IPS DF 4.7 (cell line): ENCODE results near the gene HADHB.
"Not testable (repeated sequence)": the region's sequence is repeated elsewhere in the genome, so short reads cannot be mapped to it uniquely, and the experiment has no call there.

ENCODE experiments used
- DNase-seq: peaks from one replicate; pipeline ENCODE4 v3.0.0-alpha.2; 2013; ENCODE audit warnings: low spot score; ENCODE audit errors: extremely low read depth

HADHB gene

GRCh38 chr2:26292646-26293045 is 47.9 kb downstream of the HADHB start:
- DNase-seq = no peak

- no peak for DNase-seq
Measured at GRCh38 chr2:26295511-26295910, 50.8 kb downstream of the HADHB start.

GRCh38 chr2:26297061-26297460 is 52.3 kb downstream of the HADHB start:
- DNase-seq = no peak

- no peak for DNase-seq
Measured at GRCh38 chr2:26298286-26298637, 53.5 kb downstream of the HADHB start.

- DNase-seq = no peak
Measured at GRCh38 chr2:26298638-26299393, 54.1 kb downstream of the HADHB start.

GRCh38 chr2:26299471-26300101 is 54.8 kb downstream of the HADHB start:
- DNase-seq = no peak

GRCh38 chr2:26300234-26300925 is 55.6 kb downstream of the HADHB start:
- DNase-seq = no peak

- DNase-seq = no peak
Measured at GRCh38 chr2:26302846-26303245, 58.1 kb downstream of the HADHB start.

- DNase-seq = not testable (repeated sequence)
Measured at GRCh38 chr2:26305094-26305493, 60.4 kb downstream of the HADHB start.

GRCh38 chr2:26305540-26305939 is 60.8 kb downstream of the HADHB start:
- no peak for DNase-seq

GRCh38 chr2:26309921-26310320 is 65.2 kb downstream of the HADHB start:
- DNase-seq = no peak

GRCh38 chr2:26312471-26312870 is 67.7 kb downstream of the HADHB start:
- no peak for DNase-seq

- no peak for DNase-seq
Measured at GRCh38 chr2:26313446-26313845, 68.7 kb downstream of the HADHB start.

GRCh38 chr2:26314243-26314642 is 69.5 kb downstream of the HADHB start:
- DNase-seq = no peak

GRCh38 chr2:26316041-26316440 is 71.3 kb downstream of the HADHB start:
- no peak for DNase-seq

GRCh38 chr2:26316845-26317244 is 72.1 kb downstream of the HADHB start:
- no peak for DNase-seq

- DNase-seq = no peak
Measured at GRCh38 chr2:26317377-26318105, 72.8 kb downstream of the HADHB start.

- DNase-seq = no peak
Measured at GRCh38 chr2:26318950-26319349, 74.2 kb downstream of the HADHB start.

GRCh38 chr2:26324479-26324878 is 79.7 kb downstream of the HADHB start:
- not testable (repeated sequence) for DNase-seq

- DNase-seq = no peak
Measured at GRCh38 chr2:26324903-26325302, 80.2 kb downstream of the HADHB start.

GRCh38 chr2:26325851-26326250 is 81.1 kb downstream of the HADHB start:
- DNase-seq = no peak

- DNase-seq = no peak
Measured at GRCh38 chr2:26326514-26326913, 81.8 kb downstream of the HADHB start.
